GM19240 (cell line): ENCODE measurements around the gene SMARCAL1.

Experiments
- DNase-seq: peaks from one replicate; pipeline ENCODE4 v3.0.0; 2011; ENCODE audit warnings: low spot score; ENCODE audit not compliant: insufficient read length

SMARCAL1 gene

DNA sequence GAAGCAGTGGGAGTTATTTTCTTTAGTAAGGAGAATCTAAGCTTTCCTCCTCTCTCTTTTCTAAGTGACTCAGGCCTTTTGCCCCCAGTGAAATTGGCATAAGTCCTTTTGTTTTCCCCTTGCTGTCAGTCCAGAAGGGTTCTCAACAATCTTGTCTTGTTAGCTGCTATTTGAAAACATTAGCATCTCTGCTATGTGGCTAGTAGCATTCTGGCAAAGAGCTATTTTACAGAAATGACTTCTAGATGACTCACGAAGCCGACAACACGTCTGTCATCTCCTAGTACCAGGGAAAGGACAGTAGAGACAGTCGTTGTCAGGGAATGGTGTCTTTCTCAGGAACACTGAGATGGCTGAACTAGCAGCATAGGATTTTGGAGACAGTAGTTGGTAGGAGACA lies 14.7 kb downstream of the SMARCAL1 start:
- DNase-seq: no peak

DNA sequence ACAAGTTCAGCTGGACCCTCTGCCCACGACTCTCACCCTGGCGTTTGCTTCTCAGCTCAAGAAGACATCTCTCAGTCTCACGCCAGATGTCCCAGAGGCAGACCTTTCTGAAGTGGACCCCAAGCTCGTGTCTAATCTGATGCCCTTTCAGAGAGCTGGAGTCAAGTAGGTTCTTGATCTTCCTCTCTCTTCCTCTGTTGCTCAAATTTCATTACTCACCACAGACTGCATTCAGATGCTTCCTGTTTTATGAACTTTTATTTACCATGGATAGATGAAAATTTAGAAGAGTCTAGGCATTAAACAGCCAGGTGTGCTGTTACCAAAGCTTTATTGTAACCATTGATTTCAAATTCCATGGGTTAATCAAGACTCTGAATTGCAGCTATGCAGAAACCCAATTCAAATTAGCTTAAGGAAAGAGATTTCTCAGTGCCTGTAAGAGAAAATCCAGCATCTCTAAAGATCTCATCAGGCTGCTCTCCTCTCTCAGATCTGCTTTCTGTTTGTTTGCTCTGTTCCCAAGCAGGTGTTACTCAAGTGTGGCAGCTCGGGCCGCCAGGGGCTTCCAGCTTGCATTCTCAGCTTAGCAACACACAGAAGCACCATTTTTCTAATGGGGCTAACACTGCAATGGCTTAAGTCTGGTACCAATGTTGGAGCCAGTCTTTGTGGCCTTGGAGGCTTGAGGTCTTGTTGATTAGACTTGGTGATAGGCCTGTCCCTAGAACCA lies 16.5 kb downstream of the SMARCAL1 start:
- DNase-seq: no peak

DNA sequence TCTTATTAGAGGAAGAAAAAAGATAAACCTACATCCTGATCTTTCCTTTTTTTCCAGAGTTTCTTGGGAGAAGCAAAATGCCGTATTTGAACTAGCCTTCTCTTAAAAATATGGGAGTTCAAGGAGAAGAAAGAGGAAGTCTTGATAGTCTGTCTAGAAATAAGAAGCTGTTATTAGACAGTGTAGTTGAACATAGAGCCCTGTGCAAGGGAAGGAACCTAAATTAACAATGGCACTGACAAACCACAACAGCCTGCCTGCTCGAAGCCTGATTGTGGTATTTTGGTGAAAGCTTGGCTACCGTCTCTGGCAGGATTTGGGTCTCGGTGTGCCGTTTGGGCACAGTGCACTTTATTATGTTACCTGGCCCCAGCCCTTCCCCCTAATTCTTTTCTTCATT lies 17.1 kb downstream of the SMARCAL1 start:
- DNase-seq: no peak

DNA sequence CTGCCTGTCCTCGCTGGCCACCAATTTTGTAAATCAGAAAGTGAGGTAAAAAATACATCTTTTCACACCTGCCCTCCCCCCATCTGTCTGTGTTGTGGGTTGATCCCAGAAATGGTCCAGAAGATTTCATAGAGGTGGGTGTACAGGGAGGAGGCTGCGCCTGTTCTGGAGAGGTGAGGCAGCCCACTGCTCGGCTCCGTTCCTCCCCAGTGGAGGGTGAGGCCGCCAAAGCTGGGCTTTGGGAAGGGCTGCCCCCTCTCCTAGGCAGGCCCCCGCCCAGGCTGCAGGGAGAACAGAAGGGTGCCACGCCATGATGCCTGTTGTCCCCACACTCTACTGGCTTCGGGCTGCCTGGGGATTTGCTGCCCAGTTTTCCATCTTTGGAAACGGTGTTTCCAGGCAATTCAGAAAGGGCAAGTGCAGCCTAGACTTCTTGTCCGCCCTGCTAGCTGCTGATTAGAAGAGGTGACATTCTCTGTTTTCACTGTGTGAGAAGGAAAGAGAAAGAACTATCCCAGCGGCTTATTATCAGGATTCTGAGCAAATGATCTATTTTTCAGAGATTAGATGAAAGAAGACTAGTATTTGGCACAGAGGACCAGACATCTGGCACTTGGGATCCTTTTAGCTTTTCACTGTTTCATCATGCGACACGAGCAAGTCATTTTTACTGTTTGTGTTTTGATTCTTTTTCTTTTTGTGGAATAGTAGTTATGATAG lies 18.7 kb downstream of the SMARCAL1 start:
- DNase-seq: no peak

DNA sequence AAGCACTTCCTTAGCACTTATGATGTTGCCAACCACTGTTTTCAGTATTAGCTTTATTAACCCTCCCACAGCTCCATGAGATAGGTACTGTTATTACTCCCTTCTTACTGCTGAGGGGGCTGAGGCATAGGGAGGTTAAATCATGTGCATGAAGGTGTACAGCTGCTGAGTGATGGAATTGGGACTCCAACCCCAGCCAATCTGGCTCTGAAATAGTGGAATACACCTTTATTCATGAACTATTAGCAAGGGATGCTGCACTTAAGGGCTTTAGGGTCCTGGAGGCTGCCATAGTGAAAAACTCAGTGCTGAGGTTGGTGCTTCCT lies 19.2 kb downstream of the SMARCAL1 start:
- no peak for DNase-seq

DNA sequence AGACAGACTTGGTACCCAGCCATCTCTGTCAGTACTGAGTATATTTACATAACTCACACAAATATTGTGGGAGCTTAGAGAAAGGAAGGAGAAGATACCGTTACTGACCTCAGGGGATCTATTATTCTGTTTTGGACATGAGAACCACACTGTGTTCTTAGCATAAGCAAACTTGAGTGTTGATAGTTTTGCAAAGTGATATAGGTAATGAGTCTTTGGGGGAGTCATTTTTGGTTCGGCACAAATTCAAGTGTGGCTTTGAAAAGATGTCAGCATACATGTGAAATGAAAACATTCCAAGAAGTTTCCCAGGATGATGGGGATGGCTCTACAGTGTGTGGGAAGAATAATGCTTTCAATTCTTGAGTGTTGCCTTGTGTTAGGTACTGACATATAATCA lies 24.1 kb downstream of the SMARCAL1 start:
- no peak for DNase-seq

DNA sequence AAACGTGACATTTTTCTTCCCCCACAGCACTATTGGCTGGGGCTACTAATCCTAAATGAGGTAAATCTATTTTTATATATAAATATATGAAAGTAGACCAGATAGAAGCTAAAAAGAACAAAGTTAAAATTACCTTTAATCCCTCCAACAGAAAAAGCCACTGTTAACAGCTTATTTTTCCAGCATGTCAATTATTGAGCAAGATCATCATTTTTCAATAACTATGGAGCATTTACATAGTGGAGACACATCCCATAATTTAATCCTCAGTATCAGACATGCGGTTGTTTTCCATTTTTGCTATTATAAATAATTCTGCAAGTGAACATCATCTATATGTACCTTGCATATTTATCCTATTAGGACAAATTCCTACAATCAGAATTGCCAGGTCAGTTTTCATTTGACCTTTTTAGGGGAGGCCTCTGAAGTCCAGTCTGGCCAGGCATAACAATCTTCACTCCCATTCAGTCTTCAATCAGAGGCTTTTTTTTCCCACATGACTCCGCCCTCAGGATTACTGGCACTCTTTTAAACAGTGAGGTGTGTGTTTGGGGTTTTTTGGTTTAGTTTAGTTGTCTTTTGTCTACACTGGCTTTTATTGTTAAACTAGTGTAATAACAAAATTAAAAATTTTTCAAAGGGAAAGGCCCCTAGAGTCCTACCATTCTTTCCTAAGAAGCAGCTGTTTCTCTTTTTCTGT lies 29.2 kb downstream of the SMARCAL1 start:
- no peak for DNase-seq

DNA sequence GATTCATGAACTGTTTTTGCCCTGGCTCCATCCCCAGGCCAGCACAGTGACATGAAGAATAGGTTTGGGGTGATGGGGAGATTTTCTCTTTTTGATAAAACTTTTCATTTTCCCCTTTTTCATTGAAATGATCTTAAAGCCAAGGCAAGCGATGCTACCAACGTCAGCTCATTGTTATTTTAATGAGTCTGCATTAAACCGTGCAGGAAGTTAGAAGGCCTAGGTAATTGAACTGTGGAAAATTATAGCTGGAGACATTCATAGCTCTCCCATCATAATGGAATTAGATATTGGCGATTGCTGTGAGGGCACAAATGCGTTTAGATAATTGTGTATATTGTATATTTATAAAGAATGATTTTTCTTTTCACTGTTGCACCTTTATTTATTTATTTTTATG lies 33.2 kb downstream of the SMARCAL1 start:
- no peak for DNase-seq

DNA sequence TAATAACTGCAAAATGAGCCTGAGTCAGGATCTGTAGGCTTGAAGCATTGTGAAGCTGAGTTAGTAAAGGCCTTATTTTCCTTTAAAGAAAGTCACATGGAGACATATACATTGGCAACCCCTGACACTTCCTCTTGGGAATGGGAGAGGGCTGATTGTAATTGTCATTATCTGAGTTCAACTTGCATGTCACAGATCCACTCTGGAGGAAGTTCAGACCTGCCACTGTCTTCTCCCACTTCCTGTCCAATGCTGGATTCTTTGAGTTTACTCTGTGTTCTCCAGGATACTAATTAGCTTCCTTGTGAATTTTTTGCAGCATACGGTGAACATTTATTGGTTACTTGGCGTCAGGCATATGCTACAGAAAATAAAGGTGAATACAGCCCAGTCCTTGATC lies 34.1 kb downstream of the SMARCAL1 start:
- DNase-seq: no peak

DNA sequence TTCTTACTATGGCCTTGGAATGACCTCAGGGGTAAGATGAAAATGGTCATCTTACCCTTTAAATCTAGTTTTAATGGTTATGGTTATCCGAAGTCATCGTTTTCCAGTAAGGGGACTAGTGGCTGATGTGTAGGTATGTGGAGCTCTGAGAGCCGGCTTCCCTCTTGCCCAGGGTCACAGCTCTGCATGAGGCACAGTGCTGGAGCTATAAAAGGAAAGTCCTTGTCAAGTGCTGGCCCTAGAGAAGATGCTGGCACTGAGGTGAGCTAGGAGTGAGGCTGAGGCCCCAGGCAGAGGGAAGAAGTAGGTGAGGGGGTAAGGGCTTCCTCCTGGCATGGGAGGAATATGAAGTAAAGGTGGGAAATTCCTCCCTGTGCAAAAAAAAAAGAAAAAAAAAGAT lies 35.0 kb downstream of the SMARCAL1 start:
- no peak for DNase-seq

DNA sequence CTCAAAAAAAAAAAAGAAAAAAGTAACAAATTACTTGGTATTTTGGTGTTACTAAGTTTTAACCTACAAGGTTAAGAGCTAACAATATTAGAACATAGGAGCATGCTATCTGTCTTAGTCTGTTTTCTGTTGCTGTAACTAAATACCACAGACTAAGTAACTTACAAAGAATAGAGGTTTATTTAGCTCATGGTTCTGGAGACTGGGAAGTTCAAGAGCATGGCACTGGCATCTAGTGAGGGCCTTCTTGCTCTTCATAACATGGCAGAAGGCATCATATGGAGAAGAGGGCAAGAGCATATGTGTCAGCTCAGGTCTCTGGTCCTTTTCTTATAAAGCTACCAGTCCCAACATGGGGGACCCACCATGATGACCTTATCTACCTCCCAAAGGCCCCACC lies 36.5 kb downstream of the SMARCAL1 start:
- DNase-seq: no peak

DNA sequence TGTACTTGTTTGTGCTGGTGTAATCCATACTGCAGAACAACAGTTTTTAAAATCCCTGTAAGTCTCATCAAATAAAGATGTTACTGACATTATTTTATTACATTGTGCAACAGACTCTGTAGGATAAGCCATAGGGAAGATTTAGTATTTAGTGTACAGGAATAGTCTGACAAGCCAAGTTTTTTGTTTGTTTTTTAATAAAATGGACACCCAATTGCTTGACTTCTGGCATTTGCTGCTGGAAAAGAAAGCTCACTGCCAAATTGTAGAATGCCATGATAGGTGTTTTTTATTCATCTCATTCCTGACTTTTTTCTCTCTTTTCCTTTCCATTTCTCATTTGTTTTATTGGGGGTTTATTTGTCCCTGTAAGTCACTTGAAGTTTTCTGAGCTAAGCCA lies 38.1 kb downstream of the SMARCAL1 start:
- no peak for DNase-seq

DNA sequence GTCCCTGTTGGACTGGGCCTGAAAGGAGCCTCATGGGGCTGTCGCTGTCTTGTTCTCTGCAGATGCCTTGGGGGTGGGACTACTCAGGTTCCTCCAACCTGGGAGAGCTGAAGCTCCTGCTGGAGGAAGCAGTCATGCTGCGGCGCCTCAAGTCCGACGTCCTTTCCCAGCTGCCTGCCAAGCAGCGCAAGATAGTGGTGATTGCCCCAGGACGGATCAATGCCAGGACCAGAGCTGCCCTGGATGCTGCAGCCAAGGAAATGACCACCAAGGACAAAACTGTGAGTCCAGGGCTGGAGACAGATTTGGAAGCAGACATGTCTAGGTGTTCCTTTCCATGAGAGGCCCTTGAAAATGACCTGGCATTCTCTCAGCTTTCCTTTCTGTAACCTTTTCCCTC lies 38.5 kb downstream of the SMARCAL1 start:
- no peak for DNase-seq

DNA sequence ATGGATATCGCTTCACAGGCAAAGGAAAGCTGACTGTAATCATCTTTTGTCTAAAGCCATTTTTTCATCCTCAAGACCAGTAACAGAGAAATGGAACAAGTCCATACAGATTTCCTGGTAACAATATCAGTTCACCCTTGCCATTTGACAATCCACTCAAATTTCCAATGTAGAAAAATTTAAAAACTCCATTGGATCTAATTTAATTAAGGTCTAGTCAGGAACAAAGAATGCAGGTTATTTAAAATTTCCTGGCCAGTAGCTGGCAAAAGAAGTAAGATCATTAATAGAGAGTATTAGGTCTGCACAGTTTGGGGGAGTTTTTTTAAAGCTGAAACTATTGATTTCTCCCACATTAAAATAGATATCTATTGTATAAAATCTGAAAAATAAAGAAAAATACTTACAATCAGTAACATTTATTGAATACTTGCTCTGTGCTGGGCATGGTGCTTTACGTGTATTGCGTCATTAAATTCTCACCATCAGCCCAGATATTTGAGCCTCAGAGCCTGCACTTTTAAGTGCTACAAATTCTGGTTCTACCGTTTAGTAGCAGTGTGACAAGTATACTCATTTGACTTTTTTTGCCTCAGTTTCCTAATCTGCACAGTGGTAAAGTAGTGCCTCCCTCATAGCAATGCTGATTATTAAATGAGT lies 41.8 kb downstream of the SMARCAL1 start:
- DNase-seq: no peak

DNA sequence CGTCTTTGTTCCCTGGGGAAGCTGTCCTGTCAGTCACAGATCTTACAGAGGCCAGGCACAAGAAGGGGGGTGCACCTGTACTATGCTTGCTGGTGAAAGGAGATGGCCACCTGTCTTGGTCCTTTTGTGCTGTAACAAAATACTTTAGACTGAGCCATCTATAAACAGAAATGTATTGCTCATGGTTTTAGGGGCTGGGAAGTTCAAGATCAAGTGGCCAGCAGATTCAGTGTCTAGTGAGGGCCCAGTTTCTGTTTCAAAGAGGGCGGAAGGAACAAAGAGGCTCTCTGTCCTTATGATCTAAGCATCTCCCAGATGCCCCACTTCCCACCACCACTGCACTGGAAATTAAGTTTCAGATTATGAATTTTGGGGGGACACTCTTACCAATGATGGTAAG lies 50.9 kb downstream of the SMARCAL1 start:
- DNase-seq: no peak

DNA sequence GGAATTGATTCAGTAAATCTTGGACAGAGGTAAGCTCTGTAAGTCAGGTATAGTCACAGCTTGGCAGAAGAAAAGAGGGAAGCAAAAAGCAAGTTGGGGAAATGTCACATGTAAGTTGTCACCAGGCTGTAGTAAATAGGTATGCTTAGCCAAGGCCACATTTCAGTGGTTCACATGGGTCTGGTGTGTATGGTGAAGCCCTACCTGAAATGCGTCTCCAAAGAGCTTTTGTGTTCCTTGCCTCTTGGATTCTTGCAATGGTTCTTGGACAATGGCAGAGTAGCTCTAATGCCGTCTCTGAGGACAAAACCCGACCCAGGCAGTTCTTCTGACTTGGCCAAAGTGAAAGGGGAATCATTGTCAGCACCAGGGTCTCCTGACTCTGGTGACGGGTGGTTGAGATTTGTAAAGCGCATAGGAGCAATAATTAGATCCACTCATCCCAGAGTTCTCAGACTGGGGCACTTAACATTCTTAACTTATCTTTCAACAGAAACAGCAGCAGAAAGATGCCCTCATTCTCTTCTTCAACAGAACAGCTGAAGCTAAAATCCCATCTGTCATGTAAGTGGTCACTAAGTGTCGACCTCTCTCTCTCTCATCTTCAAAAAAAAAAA lies 51.9 kb downstream of the SMARCAL1 start:
- no peak for DNase-seq

DNA sequence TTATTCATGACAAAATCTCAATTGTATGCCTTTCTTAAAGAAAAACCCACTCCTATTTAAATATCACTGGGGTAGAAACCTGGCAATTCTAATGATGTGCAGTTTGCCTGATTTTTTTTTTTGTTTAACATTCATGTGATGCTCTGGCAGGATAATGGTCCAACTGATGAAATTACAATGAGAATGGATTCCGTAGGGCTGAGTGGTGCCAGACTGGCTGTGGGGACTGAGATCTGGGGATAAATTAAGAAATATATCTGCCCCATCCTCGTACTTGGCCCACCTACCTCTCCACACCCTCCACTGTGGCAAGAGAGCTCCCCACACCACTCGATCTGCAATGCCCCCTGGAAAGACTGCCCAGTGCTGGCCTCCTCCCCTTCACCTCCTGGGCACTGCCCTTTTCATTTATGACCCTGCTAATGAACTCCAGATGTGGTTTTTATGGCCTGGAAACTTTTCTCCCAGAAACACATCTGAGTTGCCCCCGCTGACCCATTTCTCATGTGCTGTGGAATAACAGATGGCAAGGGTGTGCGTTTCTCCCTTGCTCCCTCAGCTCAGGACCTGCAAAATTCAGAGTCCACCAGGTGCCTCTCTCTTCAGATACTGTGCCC lies 53.4 kb downstream of the SMARCAL1 start:
- DNase-seq: no peak

DNA sequence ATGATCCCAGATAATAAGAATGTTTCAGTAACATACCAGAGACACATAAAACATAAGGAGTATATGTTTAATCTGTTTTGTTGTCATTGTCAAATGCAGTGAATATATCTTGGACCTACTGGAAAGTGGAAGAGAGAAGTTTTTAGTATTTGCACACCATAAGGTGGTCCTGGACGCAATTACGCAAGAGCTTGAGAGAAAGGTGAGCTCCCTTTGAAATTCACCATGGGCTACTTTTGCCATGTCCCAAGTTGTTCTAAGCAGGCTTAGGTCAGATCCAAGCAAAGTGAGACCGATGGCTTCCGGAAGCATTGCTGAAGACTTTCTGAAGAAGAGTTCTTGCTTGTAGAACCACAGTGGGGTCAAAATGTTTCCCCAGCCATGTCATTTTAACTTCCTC lies 55.6 kb downstream of the SMARCAL1 start:
- DNase-seq: no peak

DNA sequence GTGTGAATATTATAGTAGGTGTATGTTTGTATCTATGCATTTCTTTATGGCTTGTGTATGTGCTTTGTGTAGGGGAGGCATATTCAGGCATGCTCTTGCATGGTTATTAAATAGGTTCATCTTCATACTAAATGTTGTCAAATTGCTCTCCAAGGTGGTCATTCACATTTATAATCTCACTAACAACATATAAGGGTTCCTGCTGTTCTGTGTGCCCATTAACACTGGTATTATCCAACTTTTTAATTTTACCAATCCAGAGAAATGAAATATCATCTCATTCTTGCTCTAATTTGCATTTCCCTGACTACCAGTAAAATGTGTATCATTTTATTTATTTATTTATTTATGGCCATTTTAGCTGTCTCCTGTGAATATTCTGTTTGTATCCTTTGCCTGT lies 57.4 kb downstream of the SMARCAL1 start:
- no peak for DNase-seq

DNA sequence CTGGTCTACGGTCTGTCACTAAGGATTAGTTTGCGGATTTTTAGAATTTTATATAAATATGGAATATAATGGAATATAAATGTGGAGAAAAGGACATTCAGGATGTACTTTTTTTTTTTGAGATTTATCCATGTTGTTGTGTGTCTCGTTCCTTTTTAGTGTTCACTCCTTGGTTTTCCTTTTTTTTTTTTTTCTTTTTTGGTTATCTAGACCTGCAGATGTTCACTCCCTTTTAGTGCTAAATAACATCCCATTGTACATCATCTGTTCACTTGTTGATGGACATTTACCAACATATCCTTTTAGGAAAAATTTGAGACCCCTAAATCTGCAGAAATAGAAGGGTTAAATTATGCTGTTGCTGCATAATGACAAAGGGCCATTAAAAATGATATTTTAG lies 60.9 kb downstream of the SMARCAL1 start:
- DNase-seq: no peak

DNA sequence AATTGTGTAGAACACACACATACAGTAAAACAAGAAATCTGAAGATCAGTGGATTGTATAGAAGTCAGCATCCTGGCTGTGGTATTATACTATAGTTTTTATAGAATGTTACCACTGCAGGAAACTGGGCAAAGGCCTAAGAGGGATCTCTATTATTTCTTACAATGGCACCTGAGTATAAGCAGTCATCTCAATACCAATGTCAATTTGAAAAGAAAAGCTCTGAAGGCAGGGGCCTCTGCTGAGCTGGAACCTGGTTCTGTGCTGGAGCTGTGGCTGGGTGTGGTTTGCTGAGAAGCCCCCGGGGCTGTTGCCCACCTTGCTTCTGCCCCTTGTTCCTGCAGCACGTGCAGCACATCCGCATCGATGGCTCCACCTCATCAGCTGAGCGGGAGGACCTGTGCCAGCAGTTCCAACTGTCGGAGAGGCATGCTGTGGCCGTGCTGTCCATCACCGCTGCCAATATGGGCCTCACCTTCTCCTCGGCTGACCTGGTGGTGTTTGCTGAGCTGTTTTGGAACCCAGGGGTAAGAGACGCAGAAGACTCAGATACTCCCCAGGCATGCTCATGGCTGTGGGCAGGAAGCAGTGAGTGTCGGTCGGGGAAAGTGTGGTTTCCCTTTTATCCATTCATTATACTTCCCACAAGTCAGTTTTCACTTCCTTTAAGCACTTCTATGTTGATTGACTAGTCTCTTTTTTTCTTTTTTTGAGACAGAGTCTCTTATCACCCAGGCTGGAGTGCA lies 62.8 kb downstream of the SMARCAL1 start:
- no peak for DNase-seq
